ENCODE measurements around the gene SERINC2. TPM values are rescaled to one million over a fixed set of nuclear protein-coding genes. Genes with fewer than 3 reads are reported as not detected.

The SERINC2 gene
- total and polyA plus RNA-seq, 2 of the 8 experiments (the other 6 are each of a cell fraction or from before 2014, with no cell fraction given), result 31.4 to 60.0 TPM

- 0 out of 2 replicates have a peak, but pooled peaks have one; percentile 21 for TF ChIP-seq JUND (IDR thresholded peaks at IDR 0.05; ENCODE audit: low read length)
- no peak for TF ChIP-seq BCL11A (IDR thresholded peaks at IDR 0.05; ENCODE audit: low read depth in 2 of 2, low read length in 2 of 2)
- peak; percentile 22; the same call in 1 of the 2 replicates for TF ChIP-seq CREB1 (IDR thresholded peaks at IDR 0.05)
- TF ChIP-seq SUZ12 (IDR thresholded peaks at IDR 0.05; ENCODE audit: low read length), result no peak
- peak; percentile 85 to 93 (median 92) for TF ChIP-seq CTCF (IDR thresholded peaks at IDR 0.05; ENCODE audit: control extremely low read depth in 1 of 3, insufficient read depth in 1 of 3, low read depth in 1 of 3, low read length in 3 of 3)
- peak; percentile 30 to 59; a peak in 1 of 4 replicates for TF ChIP-seq SIN3A (conservative IDR thresholded peaks at IDR 0.05 in 1 of 2, IDR thresholded peaks at IDR 0.05 in 1 of 2; ENCODE audit: low read depth in 1 of 2, low read length in 2 of 2)
- no peak for TF ChIP-seq SP2 (IDR thresholded peaks at IDR 0.05; ENCODE audit: low read length)
- TF ChIP-seq E2F6 (IDR thresholded peaks at IDR 0.05), result peak; percentile 85; the same call in 1 of the 2 replicates
- TF ChIP-seq BRCA1 (IDR thresholded peaks at IDR 0.05; ENCODE audit: low read depth, low read length), result no peak
- TF ChIP-seq RAD21 (IDR thresholded peaks at IDR 0.05 in 1 of 2, conservative IDR thresholded peaks at IDR 0.05 in 1 of 2; ENCODE audit: low read depth in 2 of 2, low read length in 2 of 2), result peak; percentile 82 to 86
Observed at GRCh38 chr1:31394584-31395193, 18.3 kb upstream of the SERINC2 start (continued).
